PC-3 (cell line): ENCODE results near the gene RRM2.

Source experiments
- CTCF ChIP-seq: fragments of 300-600 bp; sonication (generic); conservative IDR thresholded peaks from 2 replicates; pipeline ENCODE4 v1.5.1; 2017; ENCODE audit warnings: antibody characterized with exemption, low read depth, mild to moderate bottlenecking, low read length
- EZH2 ChIP-seq: fragments of 300-600 bp; sonication (generic); IDR thresholded peaks from one replicate; pipeline ENCODE4 v1.6.1; 2017; ENCODE audit warnings: antibody characterized with exemption, mild to moderate bottlenecking, low read length; ENCODE audit not compliant: unreplicated experiment
- EZH2phosphoT487 ChIP-seq: fragments of 300-600 bp; sonication (generic); IDR thresholded peaks from 2 replicates; pipeline ENCODE4 v1.6.1; 2018; ENCODE audit warnings: mild to moderate bottlenecking, antibody characterized with exemption, low read length, borderline replicate concordance

GRCh38 chr2:10137053-10137843, 14.7 kb downstream of the RRM2 start:
- TF ChIP-seq EZH2phosphoT487 (no peak), CTCF (no peak), EZH2 (no peak)
